T-helper 2 cell treated with Interferon-gamma antibody and Interleukin-4, amounts not matched to agents 5 μg/mL and 100 μg/mL, for 36 hours (primary cell): Measurements from ENCODE around the gene TIPRL.
"Not testable (repeated sequence)": the region's sequence is repeated elsewhere in the genome, so short reads cannot be mapped to it uniquely, and the experiment has no call there.

ENCODE experiments used
- DNase-seq: peaks from one replicate; pipeline ENCODE4 v3.0.0; 2021; ENCODE audit warnings: low spot score
- H3K27ac Mint-ChIP-seq: one replicate; pipeline ENCODE4 v1.8.0; 2021; ENCODE audit warnings: mild to moderate bottlenecking, mixed read lengths
- H3K27me3 Mint-ChIP-seq: one replicate; pipeline ENCODE4 v1.8.0; 2021; ENCODE audit warnings: low read depth, mixed read lengths
- H3K36me3 Mint-ChIP-seq: one replicate; pipeline ENCODE4 v1.8.0; 2021; ENCODE audit warnings: low read depth, mixed read lengths
- H3K4me1 Mint-ChIP-seq: one replicate; pipeline ENCODE4 v1.8.0; 2021; ENCODE audit warnings: low read depth, mixed read lengths
- H3K4me3 Mint-ChIP-seq: one replicate; pipeline ENCODE4 v1.8.0; 2022; ENCODE audit warnings: mild to moderate bottlenecking, moderate library complexity, mixed read lengths
- H3K9me3 Mint-ChIP-seq: one replicate; pipeline ENCODE4 v1.8.0; 2021; ENCODE audit warnings: mixed read lengths

Gene TIPRL

GRCh38 chr1:168170564-168171508 is 7.9 kb upstream of the TIPRL start:
- no peak for DNase-seq
- Mint-ChIP-seq H3K4me3 (no peak overlapping the region), H3K36me3 (no peaks in the 10 kb centered on the region), H3K27ac (no peak overlapping the region), H3K27me3 (peaks cover 8% of the 10 kb centered on the region), H3K9me3 (no peaks in the 10 kb centered on the region), H3K4me1 (no peaks in the 10 kb centered on the region)

- DNase-seq = no peak
Measured at GRCh38 chr1:168172250-168172915, 6.4 kb upstream of the TIPRL start.

GRCh38 chr1:168178227-168178637 is 530 bp upstream of the TIPRL start:
- H3K4me1 Mint-ChIP-seq = peaks cover 2% of the 10 kb centered on the region
- no peak overlapping the region for H3K27ac Mint-ChIP-seq
- no peaks in the 10 kb centered on the region for H3K9me3 Mint-ChIP-seq
- peaks cover 5% of the 10 kb centered on the region for H3K27me3 Mint-ChIP-seq
- H3K4me3 Mint-ChIP-seq = no peak overlapping the region
- no peaks in the 10 kb centered on the region for H3K36me3 Mint-ChIP-seq
- DNase-seq = no peak

More at GRCh38 chr1:168172250-168172915, 6.4 kb upstream of the TIPRL start:
- Mint-ChIP-seq H3K4me1 (no peaks in the 10 kb centered on the region), H3K36me3 (no peaks in the 10 kb centered on the region), H3K27ac (no peak overlapping the region), H3K4me3 (no peak overlapping the region), H3K9me3 (no peaks in the 10 kb centered on the region), H3K27me3 (peaks cover 8% of the 10 kb centered on the region)

GRCh38 chr1:168179438-168180147 is 831 bp downstream of the TIPRL start:
- Mint-ChIP-seq H3K4me3 (no peak overlapping the region), H3K27ac (no peak overlapping the region), H3K27me3 (peaks cover 3% of the 10 kb centered on the region), H3K4me1 (peaks cover 5% of the 10 kb centered on the region), H3K9me3 (no peaks in the 10 kb centered on the region), H3K36me3 (peaks cover 5% of the 10 kb centered on the region)
- DNase-seq = no peak

- Mint-ChIP-seq H3K36me3 (peaks cover 11% of the 10 kb centered on the region), H3K9me3 (no peaks in the 10 kb centered on the region), H3K27ac (no peak overlapping the region), H3K27me3 (no peaks in the 10 kb centered on the region), H3K4me3 (no peak overlapping the region), H3K4me1 (peaks cover 5% of the 10 kb centered on the region)
- no peak for DNase-seq
Measured at GRCh38 chr1:168180148-168180524, 1.4 kb downstream of the TIPRL start.

GRCh38 chr1:168181063-168181720 is 2.4 kb downstream of the TIPRL start:
- not testable (repeated sequence) for H3K4me3 Mint-ChIP-seq, H3K9me3 Mint-ChIP-seq, H3K27me3 Mint-ChIP-seq, DNase-seq, H3K4me1 Mint-ChIP-seq, H3K27ac Mint-ChIP-seq
- H3K36me3 Mint-ChIP-seq = peaks cover 16% of the 10 kb centered on the region

- DNase-seq = no peak
- H3K4me3 Mint-ChIP-seq = no peak overlapping the region
- peaks cover 46% of the 10 kb centered on the region for H3K36me3 Mint-ChIP-seq
- H3K27me3 Mint-ChIP-seq = no peaks in the 10 kb centered on the region
- H3K9me3 Mint-ChIP-seq = no peaks in the 10 kb centered on the region
- H3K27ac Mint-ChIP-seq = no peak overlapping the region
- peaks cover 10% of the 10 kb centered on the region for H3K4me1 Mint-ChIP-seq
Measured at GRCh38 chr1:168187177-168187576, 8.4 kb downstream of the TIPRL start.

- Mint-ChIP-seq H3K4me3 (no peak overlapping the region), H3K9me3 (no peaks in the 10 kb centered on the region), H3K36me3 (peaks cover 50% of the 10 kb centered on the region), H3K27ac (no peak overlapping the region), H3K27me3 (no peaks in the 10 kb centered on the region), H3K4me1 (peaks cover 12% of the 10 kb centered on the region)
- DNase-seq = no peak
Measured at GRCh38 chr1:168190403-168190802, 11.6 kb downstream of the TIPRL start.

- Mint-ChIP-seq H3K4me3 (no peak overlapping the region), H3K27me3 (no peaks in the 10 kb centered on the region), H3K36me3 (peaks cover 47% of the 10 kb centered on the region), H3K27ac (no peak overlapping the region), H3K9me3 (no peaks in the 10 kb centered on the region), H3K4me1 (peaks cover 11% of the 10 kb centered on the region)
- no peak for DNase-seq
Measured at GRCh38 chr1:168195199-168196135, 16.7 kb downstream of the TIPRL start.

- Mint-ChIP-seq H3K36me3 (peaks cover 64% of the 10 kb centered on the region), H3K27me3 (no peaks in the 10 kb centered on the region), H3K4me3 (no peak overlapping the region), H3K9me3 (no peaks in the 10 kb centered on the region), H3K4me1 (peaks cover 11% of the 10 kb centered on the region), H3K27ac (no peak overlapping the region)
- no peak for DNase-seq
Measured at GRCh38 chr1:168199056-168199455, 20.3 kb downstream of the TIPRL start.

- H3K27me3 Mint-ChIP-seq = no peaks in the 10 kb centered on the region
- H3K9me3 Mint-ChIP-seq = no peaks in the 10 kb centered on the region
- H3K36me3 Mint-ChIP-seq = peaks cover 57% of the 10 kb centered on the region
Measured at GRCh38 chr1:168202941-168203654, 24.3 kb downstream of the TIPRL start.

GRCh38 chr1:168206111-168206510 is 27.3 kb downstream of the TIPRL start:
- no peaks in the 10 kb centered on the region for H3K4me1 Mint-ChIP-seq
- no peaks in the 10 kb centered on the region for H3K27me3 Mint-ChIP-seq
- no peak overlapping the region for H3K27ac Mint-ChIP-seq
- no peak overlapping the region for H3K4me3 Mint-ChIP-seq
- peaks cover 40% of the 10 kb centered on the region for H3K36me3 Mint-ChIP-seq
- DNase-seq = no peak
- peaks cover 9% of the 10 kb centered on the region for H3K9me3 Mint-ChIP-seq

More at GRCh38 chr1:168202941-168203654, 24.3 kb downstream of the TIPRL start:
- DNase-seq = no peak
- no peak overlapping the region for H3K27ac Mint-ChIP-seq
- no peak overlapping the region for H3K4me3 Mint-ChIP-seq
- peaks cover 2% of the 10 kb centered on the region for H3K4me1 Mint-ChIP-seq
